Dermis blood vessel endothelial cell (primary cell): ENCODE results near the gene EMP1. TPM values are rescaled to one million over a fixed set of nuclear protein-coding genes. Genes with fewer than 3 reads are reported as not detected.

Experiments used
- DNase-seq: peaks from one replicate; pipeline ENCODE4 v3.0.0; 2010
- total RNA-seq: library from RNA; depleted of rRNA; stranded (reverse); fragments of >200 nt; gene quantifications from 2 replicates; pipeline ENCODE4 v1.2.3, GENCODE V29; 2014

The EMP1 gene
- total RNA-seq, 1 donor from 2014 or later: 336 TPM

DNA sequence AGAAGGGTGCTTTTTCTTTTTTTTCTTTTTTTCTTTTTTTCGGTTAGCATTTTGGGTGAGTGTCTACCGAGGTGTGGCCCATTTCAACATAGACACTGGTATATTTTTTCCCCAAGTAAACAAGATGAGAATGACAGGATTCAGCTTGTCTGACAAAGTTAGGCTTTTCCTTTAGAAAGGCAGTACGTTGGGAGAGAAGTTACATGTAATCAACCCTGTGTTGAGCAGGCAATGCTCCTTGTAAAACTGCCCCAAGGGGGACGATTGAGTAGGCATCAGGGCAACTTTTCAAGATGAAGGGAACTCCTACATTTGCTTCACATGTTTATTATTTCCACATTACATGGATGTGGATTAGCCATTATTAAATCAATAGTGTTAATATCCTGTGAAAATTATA lies 1.7 kb downstream of the EMP1 start:
- DNase-seq: no peak

- peak; percentile 87 for DNase-seq
Measured at GRCh38 chr12:13198876-13199275, 2.4 kb downstream of the EMP1 start.

- no peak for DNase-seq
Measured at GRCh38 chr12:13199592-13199991, 3.1 kb downstream of the EMP1 start.

- DNase-seq: no peak
Measured at GRCh38 chr12:13200841-13201240, 4.3 kb downstream of the EMP1 start.

- DNase-seq: peak; percentile 68
Measured at GRCh38 chr12:13203034-13203922, 6.8 kb downstream of the EMP1 start.

- DNase-seq: peak; percentile 87
Measured at GRCh38 chr12:13204428-13204827, 7.9 kb downstream of the EMP1 start.

DNA sequence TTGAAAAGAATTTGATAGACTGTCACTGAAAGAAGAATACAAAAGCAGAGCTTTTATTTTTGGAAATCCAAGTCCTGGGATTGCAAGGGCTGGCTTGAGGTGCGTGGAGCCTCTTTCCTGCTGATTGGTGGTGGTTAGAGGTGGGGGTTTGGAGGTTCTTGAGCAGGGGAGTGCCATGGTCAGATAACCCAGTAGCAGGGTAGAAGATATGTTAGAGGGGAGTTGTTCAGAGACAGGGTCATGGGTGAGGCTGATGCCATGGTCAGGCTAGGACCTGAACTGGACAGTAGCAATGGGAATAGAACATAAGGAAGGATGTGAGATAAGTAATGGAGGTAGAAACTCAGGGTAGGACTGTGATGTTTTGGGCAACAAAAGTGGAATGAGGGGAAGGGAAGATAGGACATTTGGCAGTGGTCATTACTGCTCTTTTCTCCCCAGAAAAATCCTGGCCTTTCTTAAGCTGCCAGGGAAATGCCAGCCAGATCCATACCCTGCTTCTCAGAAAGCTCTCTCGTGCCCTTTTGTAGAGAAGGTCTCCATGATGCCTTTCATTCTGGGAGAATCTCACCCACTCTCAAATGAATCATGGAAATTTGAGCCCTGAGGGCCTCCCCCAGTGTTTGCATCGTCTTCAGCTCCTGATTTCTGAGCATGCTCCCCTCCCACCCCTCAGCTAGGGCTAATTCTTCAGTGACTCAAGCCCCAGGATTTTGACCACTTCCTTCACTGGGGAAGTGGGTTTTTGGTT lies 9.5 kb downstream of the EMP1 start:
- peak; percentile 97 for DNase-seq

DNA sequence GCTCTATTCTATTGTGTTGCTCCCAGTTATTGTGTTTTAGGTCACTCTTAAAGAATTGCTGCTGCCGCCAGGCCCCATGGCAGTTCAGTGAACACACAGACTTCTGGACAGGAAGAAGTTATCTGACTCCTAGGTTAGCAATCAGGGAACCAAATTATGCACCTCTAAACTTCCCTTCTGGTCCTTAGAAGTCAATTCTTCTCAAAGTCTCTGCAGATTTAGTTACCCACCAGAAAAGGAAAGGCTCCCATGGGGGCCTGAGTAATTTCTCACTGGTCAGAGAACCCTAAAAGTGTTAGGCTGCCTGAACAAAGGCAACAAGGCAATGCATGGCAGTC lies 10.0 kb downstream of the EMP1 start:
- no peak for DNase-seq

GRCh38 chr12:13208533-13209435 lies 12.3 kb downstream of the EMP1 start:
- peak; percentile 58 for DNase-seq

- DNase-seq: peak; percentile 54
Measured at GRCh38 chr12:13209436-13210235, 13.1 kb downstream of the EMP1 start.

DNA sequence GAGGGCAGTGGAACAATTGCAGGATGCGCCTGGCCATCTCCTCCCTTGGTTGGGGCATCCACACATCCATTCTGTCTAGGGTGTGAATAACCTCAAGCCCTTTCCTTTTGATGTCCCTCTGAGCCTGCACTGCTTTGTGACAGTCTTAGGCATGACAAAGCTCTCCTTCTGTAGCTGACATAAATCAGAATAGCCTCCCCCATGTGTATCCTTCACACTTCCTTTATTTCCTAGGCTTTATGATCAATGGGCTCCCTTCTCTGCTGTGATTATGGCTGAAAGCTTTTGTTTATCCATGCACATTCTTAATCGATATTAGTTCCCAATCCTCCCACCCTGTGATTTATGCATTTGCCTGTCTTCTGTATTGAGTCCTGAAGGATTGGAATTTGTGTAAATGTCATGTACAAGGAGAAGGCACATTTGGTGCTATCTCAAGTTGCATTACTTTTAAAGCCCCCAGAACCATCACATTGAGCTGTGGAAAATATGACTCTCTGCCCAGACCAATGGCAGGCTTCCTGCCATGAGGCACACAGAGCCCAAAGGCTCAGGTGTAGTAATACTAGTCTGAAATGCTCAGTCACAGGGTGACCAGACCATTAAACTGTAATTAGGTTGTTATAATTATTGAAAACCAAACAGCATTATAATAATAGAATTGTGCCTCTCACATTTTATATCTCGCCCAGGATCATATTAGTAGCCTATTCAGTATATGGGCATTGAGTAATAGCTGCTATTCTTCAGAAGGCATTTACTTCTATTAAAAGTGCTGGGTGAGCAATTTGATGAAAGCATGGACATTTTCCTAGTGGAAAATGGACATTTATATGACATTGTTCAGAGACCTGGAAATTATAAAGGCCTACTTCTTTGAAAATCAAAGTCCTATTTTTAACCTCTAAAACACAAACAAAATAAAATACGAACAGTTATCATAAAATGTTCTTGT lies 14.0 kb downstream of the EMP1 start:
- peak; percentile 53 for DNase-seq

GRCh38 chr12:13211191-13211858 lies 14.8 kb downstream of the EMP1 start:
- peak; percentile 7 for DNase-seq

GRCh38 chr12:13211859-13212664 lies 15.5 kb downstream of the EMP1 start:
- peak; percentile 75 for DNase-seq

DNA sequence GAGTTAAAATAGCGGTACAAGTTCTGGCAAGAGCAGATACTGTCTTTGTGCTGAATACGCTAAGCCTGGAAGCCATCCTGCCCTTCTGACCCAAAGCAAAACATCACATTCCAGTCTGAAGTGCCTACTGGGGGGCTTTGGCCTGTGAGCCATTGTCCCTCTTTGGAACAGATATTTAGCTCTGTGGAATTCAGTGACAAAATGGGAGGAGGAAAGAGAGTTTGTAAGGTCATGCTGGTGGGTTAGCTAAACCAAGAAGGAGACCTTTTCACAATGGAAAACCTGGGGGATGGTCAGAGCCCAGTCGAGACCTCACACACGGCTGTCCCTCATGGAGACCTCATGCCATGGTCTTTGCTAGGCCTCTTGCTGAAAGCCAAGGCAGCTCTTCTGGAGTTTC lies 18.5 kb downstream of the EMP1 start:
- no peak for DNase-seq

GRCh38 chr12:13218641-13219040 lies 22.1 kb downstream of the EMP1 start:
- DNase-seq: peak; percentile 44

DNA sequence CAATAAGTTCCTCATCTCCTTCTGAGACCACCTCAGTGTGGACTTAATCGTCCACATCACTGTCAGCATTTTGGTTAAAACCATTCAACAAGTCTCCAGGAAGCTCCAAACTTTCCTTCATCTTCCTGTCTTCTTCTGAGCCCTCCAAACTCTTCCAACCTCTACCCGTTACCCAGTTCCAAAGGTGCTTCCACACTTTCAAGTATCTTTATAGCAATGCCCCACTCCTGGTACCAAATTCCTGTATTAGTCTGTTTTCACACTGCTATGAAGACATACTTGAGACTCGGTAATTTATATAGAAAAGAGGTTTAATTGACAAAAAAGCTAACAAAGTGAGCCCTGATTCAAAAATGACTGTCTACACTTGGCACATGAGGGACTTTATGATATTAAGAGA lies 22.8 kb downstream of the EMP1 start:
- DNase-seq: peak; percentile 11

- DNase-seq: no peak
Measured at GRCh38 chr12:13220838-13221237, 24.3 kb downstream of the EMP1 start.

DNA sequence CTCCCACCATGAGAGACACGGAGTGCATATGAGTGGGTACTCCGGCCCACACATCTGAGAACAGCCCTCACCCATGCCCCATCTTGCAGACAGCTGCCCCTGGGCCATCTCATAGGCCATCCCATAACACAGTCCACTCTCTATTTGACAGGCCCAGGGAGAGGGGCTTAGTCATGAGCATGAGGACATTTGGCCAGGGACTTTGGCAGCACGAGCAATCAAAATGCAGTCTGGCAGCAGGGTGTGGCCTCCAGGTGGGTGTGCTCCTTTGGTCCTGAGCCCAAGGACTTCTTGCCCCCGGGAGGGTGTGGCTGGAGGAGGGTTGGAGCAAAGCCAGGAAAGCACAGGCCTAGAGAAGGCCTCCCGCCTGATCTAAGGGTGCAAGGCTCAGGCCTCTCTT lies 25.6 kb downstream of the EMP1 start:
- peak; percentile 2 for DNase-seq

DNA sequence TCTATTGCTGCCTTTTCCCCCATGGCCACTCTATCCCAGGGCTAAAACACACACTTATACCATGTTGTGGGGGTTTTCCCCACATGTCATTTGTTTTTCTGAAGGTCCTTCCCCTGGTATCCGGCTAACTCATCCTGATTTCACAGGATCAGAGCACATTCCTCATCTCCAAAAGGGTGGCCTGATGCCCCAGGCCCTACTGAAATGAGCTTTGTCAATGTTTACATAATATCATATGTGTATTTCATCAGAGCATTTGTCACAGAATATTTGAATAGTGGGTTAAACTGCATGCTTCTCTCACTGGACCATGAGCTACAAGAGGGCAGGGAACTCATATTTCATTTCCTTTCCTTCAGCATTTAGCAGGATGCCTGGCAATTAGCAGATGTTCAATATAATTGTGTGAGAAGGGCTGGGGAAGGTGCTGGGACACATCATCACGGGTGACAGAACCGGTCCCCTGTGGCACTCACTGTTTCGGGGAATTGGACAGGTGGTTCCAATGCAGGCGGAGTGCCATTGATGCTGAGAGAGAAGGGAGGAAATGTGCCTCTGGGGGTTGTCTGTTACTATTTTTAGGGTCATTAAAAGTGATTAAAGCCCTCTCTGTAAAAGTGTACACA lies 26.8 kb downstream of the EMP1 start:
- DNase-seq: no peak
